ENCODE measurements around the gene SNTG2. TPM values are rescaled to one million over a fixed set of nuclear protein-coding genes. Genes with fewer than 3 reads are reported as not detected.

The SNTG2 gene
- total and polyA plus RNA-seq, 7 donors: 0.26 to 1.7 (median 0.73) TPM; not detected in 2

GRCh38 chr2:1230155-1230893, 279.7 kb downstream of the SNTG2 start:
- Histone ChIP-seq H3K36me3 (ENCODE audit: insufficient read depth in 1 of 2, low read depth in 1 of 2) (no peaks in the 10 kb centered on the region), H3K9me3 (no peaks in the 10 kb centered on the region), H3K27ac (no peak overlapping the region), H3K27me3 (ENCODE audit: insufficient read depth in 3 of 3, low read length in 2 of 3) (no peaks in the 10 kb centered on the region), H3K4me1 (no peaks in the 10 kb centered on the region), H3K4me3 (no peak overlapping the region)
- WGBS, 3 donors: 89 to 95% (median 93%) methylated on average over 19 of the region's 19 CpGs
- DNase-seq (no peak), ATAC-seq (no peak)
- intact Hi-C loops (cut with DNase I): no loop called here
- no peak for TF ChIP-seq CTCF (IDR thresholded peaks at IDR 0.05)

- Histone ChIP-seq H3K27ac (no peak overlapping the region), H3K9me3 (no peaks in the 10 kb centered on the region), H3K4me3 (no peak overlapping the region), H3K36me3 (ENCODE audit: insufficient read depth in 1 of 2, low read depth in 1 of 2) (no peaks in the 10 kb centered on the region), H3K27me3 (ENCODE audit: insufficient read depth in 3 of 3, low read length in 2 of 3) (no peaks in the 10 kb centered on the region), H3K4me1 (no peaks in the 10 kb centered on the region)
- no peak for DNase-seq
- no peak for ATAC-seq
- intact Hi-C loops (cut with DNase I): no loop called here
- no peak for TF ChIP-seq CTCF (IDR thresholded peaks at IDR 0.05)
- 68 to 72% (median 70%) methylated on average over 11 of the region's 11 CpGs for WGBS, 3 donors
These were observed 280.9 kb downstream of the SNTG2 start for GRCh38 chr2:1231466-1232063.

GRCh38 chr2:1233281-1233680, 282.6 kb downstream of the SNTG2 start:
- no peaks in the 10 kb centered on the region for H3K36me3 ChIP-seq (ENCODE audit: insufficient read depth in 1 of 2, low read depth in 1 of 2)
- no peak for ATAC-seq
- H3K27me3 ChIP-seq (ENCODE audit: insufficient read depth in 3 of 3, low read length in 2 of 3): no peaks in the 10 kb centered on the region
- H3K4me1 ChIP-seq: no peaks in the 10 kb centered on the region
- no peak overlapping the region for H3K4me3 ChIP-seq
- no peak for TF ChIP-seq CTCF (IDR thresholded peaks at IDR 0.05)
- intact Hi-C loops (cut with DNase I): no loop called here
- WGBS, 3 donors: 57 to 69% (median 62%) methylated on average over 15 of the region's 15 CpGs
- no peak overlapping the region for H3K27ac ChIP-seq
- no peak for DNase-seq
- H3K9me3 ChIP-seq: no peaks in the 10 kb centered on the region

GRCh38 chr2:1234731-1235308, 284.2 kb downstream of the SNTG2 start:
- 86 to 90% (median 87%) methylated on average over 11 to 13 of the region's 13 CpGs for WGBS, 3 donors
- Histone ChIP-seq H3K9me3 (no peaks in the 10 kb centered on the region), H3K27me3 (ENCODE audit: insufficient read depth in 3 of 3, low read length in 2 of 3) (no peaks in the 10 kb centered on the region), H3K36me3 (ENCODE audit: insufficient read depth in 1 of 2, low read depth in 1 of 2) (no peaks in the 10 kb centered on the region), H3K27ac (no peak overlapping the region), H3K4me3 (no peak overlapping the region), H3K4me1 (no peaks in the 10 kb centered on the region)
- ATAC-seq: no peak
- no peak for DNase-seq
- intact Hi-C loops (cut with DNase I): no loop called here
- TF ChIP-seq CTCF (IDR thresholded peaks at IDR 0.05): no peak
